Glomerular endothelial cell (primary cell): ENCODE measurements around the gene CADPS. TPM values are rescaled to one million over a fixed set of nuclear protein-coding genes. Genes with fewer than 3 reads are reported as not detected.

Source experiments
- DNase-seq: peaks from one replicate; pipeline ENCODE4 v3.0.0-alpha.2; 2011; ENCODE audit warnings: low read depth, low spot score; ENCODE audit errors: extremely low read depth
- total RNA-seq: library from RNA; depleted of rRNA; stranded (reverse); fragments of >200 nt; gene quantifications from 2 replicates; pipeline ENCODE4 v1.2.3, GENCODE V29; 2015

Gene CADPS
- total RNA-seq, 1 donor from 2014 or later = not detected

GRCh38 chr3:62873761-62874710 lies 1.2 kb downstream of the CADPS start:
- DNase-seq = no peak

- no peak for DNase-seq
These were observed 1.8 kb downstream of the CADPS start for GRCh38 chr3:62873451-62873760.

- DNase-seq = no peak
These were observed 2.9 kb downstream of the CADPS start for GRCh38 chr3:62872318-62872717.

GRCh38 chr3:62870321-62870720 lies 4.9 kb downstream of the CADPS start:
- DNase-seq = no peak

- no peak for DNase-seq
These were observed 11.6 kb downstream of the CADPS start for GRCh38 chr3:62863648-62864047.

- DNase-seq = no peak
These were observed 15.9 kb downstream of the CADPS start for GRCh38 chr3:62859203-62859791.

GRCh38 chr3:62845996-62846395 lies 29.2 kb downstream of the CADPS start:
- no peak for DNase-seq

GRCh38 chr3:62843508-62843907 lies 31.7 kb downstream of the CADPS start:
- DNase-seq = no peak

GRCh38 chr3:62839748-62840147 lies 35.5 kb downstream of the CADPS start:
- DNase-seq = no peak

- no peak for DNase-seq
These were observed 38.0 kb downstream of the CADPS start for GRCh38 chr3:62837145-62837787.

GRCh38 chr3:62835554-62836236 lies 39.5 kb downstream of the CADPS start:
- DNase-seq = no peak

GRCh38 chr3:62833538-62833937 lies 41.7 kb downstream of the CADPS start:
- no peak for DNase-seq

- no peak for DNase-seq
These were observed 42.7 kb downstream of the CADPS start for GRCh38 chr3:62832553-62832952.

GRCh38 chr3:62830727-62831322 lies 44.4 kb downstream of the CADPS start:
- DNase-seq = no peak

GRCh38 chr3:62827550-62827949 lies 47.7 kb downstream of the CADPS start:
- DNase-seq = no peak

GRCh38 chr3:62824965-62825592 lies 50.1 kb downstream of the CADPS start:
- no peak for DNase-seq

- DNase-seq = no peak
These were observed 51.7 kb downstream of the CADPS start for GRCh38 chr3:62823461-62824050.

GRCh38 chr3:62822905-62823304 lies 52.3 kb downstream of the CADPS start:
- no peak for DNase-seq

- DNase-seq = no peak
These were observed 56.9 kb downstream of the CADPS start for GRCh38 chr3:62818347-62818746.

GRCh38 chr3:62817678-62818077 lies 57.5 kb downstream of the CADPS start:
- DNase-seq = no peak
